Kidney (tissue), 14 donors: ENCODE measurements around the gene PITX2. TPM values are rescaled to one million over a fixed set of nuclear protein-coding genes. Genes with fewer than 3 reads are reported as not detected.

ENCODE experiments used
- DNase-seq, 5 donors: peaks; one replicate each; pipeline ENCODE4 v3.0.0-alpha.2; 2013 to 2020
- FAIRE-seq: peaks from 2 replicates; lab custom pipeline; 2012; peaks lifted over from hg19 to GRCh38; lab: Jason Lieb, UNC
- H3K27ac ChIP-seq, 2 donors: one replicate each; pipeline ENCODE4 v1.7.0; 2013; ENCODE audit warnings: low read depth in 2 of 2, low read length in 2 of 2, inconsistent platforms in 1 of 2
- H3K27me3 ChIP-seq: one replicate; pipeline ENCODE4 v1.7.1; 2013; ENCODE audit warnings: low read length, inconsistent platforms; ENCODE audit not compliant: control insufficient read depth, insufficient read depth
- H3K36me3 ChIP-seq, 3 donors: one replicate each; pipeline versions ENCODE4 v1.7.0 to v1.7.1; 2013; ENCODE audit warnings: low read length in 3 of 3, control low read depth in 1 of 3, inconsistent platforms in 1 of 3; ENCODE audit not compliant: insufficient read depth in 3 of 3, control insufficient read depth in 2 of 3
- H3K4me1 ChIP-seq, 3 donors: one replicate each; pipeline versions ENCODE4 v1.7.0 to v1.7.1; 2013; ENCODE audit warnings: low read length in 3 of 3, inconsistent platforms in 1 of 3, low read depth in 1 of 3; ENCODE audit not compliant: control insufficient read depth in 2 of 3, insufficient read depth in 2 of 3
- H3K4me3 ChIP-seq, 3 donors: one replicate each; pipeline versions ENCODE4 v1.7.0 to v1.8.1; 2013; ENCODE audit warnings: low read length in 3 of 3, control low read depth in 1 of 3, inconsistent platforms in 1 of 3
- H3K9ac ChIP-seq, 3 donors: one replicate each; pipeline versions ENCODE4 v1.7.0 to v1.7.1; 2013; ENCODE audit warnings: low read length in 3 of 3, control low read depth in 1 of 3, inconsistent platforms in 1 of 3
- H3K9me3 ChIP-seq, 3 donors: one replicate each; pipeline versions ENCODE4 v1.7.0 to v1.7.1; 2013; ENCODE audit warnings: low read length in 3 of 3, control low read depth in 1 of 3, inconsistent platforms in 1 of 3; ENCODE audit not compliant: control insufficient read depth in 2 of 3, insufficient read depth in 1 of 3
- intact Hi-C: fragments of 100-400 bp; cut with DNase I; formaldehyde crosslinking; loops from one replicate; pipeline ENCODE4 v1.11.1; 2022
- polyA plus RNA-seq: library from polyadenylated mRNA; stranded (reverse); fragments of 350-450 nt; fragmentation: Illumina TruSeq; extraction: RNeasy Lipid Tissue Mini Kit (QIAGEN cat#74804); gene quantifications from one replicate; pipeline ENCODE4 v1.2.3, GENCODE V29; 2014; ENCODE audit warnings: low read depth, low replicate concordance; ENCODE audit not compliant: insufficient read depth
- total RNA-seq: library from RNA; stranded (reverse); fragmentation: NEBNext Ultra II Directional; extraction: Animal tissue kit (Norgen Biotek cat#: 25700); gene quantifications from one replicate; pipeline ENCODE4 v1.2.1, GENCODE V29; 2021
- TF ChIP-seq, protein P1 (sequence below): IDR thresholded peaks from 3 replicates; pipeline ENCODE4 v1.5.1; 2012; ENCODE audit warnings: mild to moderate bottlenecking, moderate library complexity, borderline replicate concordance; ENCODE audit not compliant: insufficient read depth; ENCODE audit errors: extremely low read depth
- donor health status: control.
- donor health status: control.
- donor health status: control.
- donor health status: control.
- donor health status: control.
- donor health status: DM: yes; HTN: yes; CAD: no.
- donor health status: Normal renal cell carcinoma (clear cell type).

The PITX2 gene
- total and polyA plus RNA-seq, 2 donors from 2014 or later = 0.71 to 3.2 TPM

DNA sequence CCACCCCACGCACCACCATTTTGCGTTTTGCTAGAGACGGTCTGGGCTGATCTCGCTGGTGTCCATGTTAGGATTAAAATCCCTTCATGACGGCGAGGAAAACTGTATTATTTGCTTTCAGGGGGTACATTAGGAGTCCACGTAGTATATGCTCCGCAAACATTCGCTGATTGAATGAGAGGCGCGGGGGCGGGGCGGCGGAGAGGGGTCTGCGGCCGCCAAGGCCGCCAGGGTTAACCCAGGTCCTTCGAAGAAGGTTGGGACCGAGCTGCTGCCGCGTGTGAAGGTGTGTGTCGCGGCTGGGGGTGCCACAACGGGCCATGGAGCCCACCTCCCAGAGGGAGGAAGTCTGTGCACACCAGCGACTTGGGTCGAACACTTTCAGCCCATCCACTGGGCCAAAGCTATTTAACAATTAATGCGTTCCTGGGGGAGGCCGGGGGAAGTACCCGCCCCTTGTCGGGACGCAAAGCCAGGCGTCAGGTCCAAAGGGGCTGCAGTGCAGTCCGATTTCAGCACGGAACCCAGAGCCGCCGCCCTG lies 6.4 kb upstream of the PITX2 start:
- TF ChIP-seq, protein P1, sequence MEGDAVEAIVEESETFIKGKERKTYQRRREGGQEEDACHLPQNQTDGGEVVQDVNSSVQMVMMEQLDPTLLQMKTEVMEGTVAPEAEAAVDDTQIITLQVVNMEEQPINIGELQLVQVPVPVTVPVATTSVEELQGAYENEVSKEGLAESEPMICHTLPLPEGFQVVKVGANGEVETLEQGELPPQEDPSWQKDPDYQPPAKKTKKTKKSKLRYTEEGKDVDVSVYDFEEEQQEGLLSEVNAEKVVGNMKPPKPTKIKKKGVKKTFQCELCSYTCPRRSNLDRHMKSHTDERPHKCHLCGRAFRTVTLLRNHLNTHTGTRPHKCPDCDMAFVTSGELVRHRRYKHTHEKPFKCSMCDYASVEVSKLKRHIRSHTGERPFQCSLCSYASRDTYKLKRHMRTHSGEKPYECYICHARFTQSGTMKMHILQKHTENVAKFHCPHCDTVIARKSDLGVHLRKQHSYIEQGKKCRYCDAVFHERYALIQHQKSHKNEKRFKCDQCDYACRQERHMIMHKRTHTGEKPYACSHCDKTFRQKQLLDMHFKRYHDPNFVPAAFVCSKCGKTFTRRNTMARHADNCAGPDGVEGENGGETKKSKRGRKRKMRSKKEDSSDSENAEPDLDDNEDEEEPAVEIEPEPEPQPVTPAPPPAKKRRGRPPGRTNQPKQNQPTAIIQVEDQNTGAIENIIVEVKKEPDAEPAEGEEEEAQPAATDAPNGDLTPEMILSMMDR = no peak
- Histone ChIP-seq H3K9me3 (no peaks in the 10 kb centered on the region), H3K4me3 (no peak overlapping the region), H3K9ac (no peak overlapping the region), H3K27me3 (peaks cover 85% of the 10 kb centered on the region), H3K36me3 (no peaks in the 10 kb centered on the region), H3K27ac (no peak overlapping the region), H3K4me1 (peaks cover 0 to 12% (median 0%) of the 10 kb centered on the region in 3 donors)
- DNase-seq = peak in 2 of 5 donors; percentile 44 to 54
- no peak for FAIRE-seq
- intact Hi-C loops = no loop called here

DNA sequence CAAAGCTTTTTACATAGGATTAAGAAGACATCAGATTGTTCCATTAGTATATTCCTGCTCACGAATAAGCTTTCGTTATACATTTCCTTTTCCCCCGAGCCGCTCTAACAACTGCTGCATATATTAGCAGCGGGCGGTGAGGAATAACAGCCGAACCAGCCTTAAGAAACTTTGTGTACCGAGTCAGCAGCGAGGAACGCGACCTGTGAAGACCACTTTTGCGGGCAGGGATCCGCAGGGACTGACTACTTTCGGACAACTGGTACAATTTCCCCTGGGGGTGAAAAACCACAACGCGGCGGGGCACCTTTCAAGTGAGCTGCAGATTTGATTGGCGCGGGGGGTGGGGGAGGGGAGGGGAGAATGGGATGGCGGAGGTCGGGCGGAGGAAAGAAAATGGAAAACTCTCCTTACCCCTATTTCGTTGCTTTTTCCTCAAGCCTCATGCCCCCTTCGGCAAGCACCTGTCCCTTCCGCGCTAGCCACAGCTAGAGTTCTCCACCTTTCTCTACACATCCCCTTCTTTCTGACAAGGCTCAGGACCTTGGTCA lies 5.9 kb upstream of the PITX2 start:
- H3K4me3 ChIP-seq = no peak overlapping the region
- DNase-seq (peak; percentile 31 to 51 (median 46)), FAIRE-seq (no peak)
- H3K27ac ChIP-seq = no peak overlapping the region
- H3K9ac ChIP-seq = no peak overlapping the region
- TF ChIP-seq, protein P1 = no peak
- H3K36me3 ChIP-seq = no peaks in the 10 kb centered on the region
- intact Hi-C loops = no loop called here
- H3K27me3 ChIP-seq = peaks cover 86% of the 10 kb centered on the region
- no peaks in the 10 kb centered on the region for H3K9me3 ChIP-seq
- H3K4me1 ChIP-seq = peaks cover 0 to 12% (median 0%) of the 10 kb centered on the region in 3 donors

DNA sequence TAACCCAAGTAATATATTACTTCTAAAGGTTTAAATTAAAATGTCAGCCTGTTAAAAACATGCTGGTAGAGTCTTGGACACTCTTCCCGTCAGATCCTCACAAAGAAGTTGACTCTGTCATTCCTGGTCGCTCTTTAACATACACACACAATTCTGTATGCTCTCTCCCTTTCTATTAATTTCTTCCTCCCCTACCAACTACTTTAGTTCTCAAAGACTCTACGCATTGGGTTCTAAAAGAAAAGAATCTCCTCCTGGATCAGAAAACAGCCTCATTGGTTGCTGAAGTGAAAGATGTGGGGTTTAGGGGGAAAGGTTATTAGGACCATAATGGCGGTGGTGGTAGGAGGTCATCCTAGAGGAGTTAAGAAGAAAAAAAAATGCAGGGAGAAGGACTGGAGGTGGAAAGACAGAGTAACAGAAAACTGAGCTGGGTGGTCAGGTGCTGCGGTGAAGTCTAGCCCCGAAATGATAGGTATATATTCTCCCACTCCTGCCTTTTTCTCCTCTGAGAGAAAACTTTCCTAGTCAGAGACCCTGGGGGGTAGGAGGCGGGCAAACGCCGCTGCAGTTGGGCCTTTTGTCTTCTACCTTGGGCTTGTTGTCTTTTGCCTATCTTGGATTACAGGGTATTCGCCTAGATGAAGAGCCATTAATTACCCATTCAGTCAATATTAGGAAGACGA lies 5.2 kb upstream of the PITX2 start:
- DNase-seq (peak in 2 of 5 donors; percentile 11 to 36), FAIRE-seq (no peak)
- H3K27me3 ChIP-seq = peaks cover 86% of the 10 kb centered on the region
- no peaks in the 10 kb centered on the region for H3K9me3 ChIP-seq
- no peak overlapping the region for H3K4me3 ChIP-seq
- intact Hi-C loops = no loop called here
- H3K9ac ChIP-seq = no peak overlapping the region
- H3K4me1 ChIP-seq = peaks cover 0 to 12% (median 0%) of the 10 kb centered on the region in 3 donors
- no peaks in the 10 kb centered on the region for H3K36me3 ChIP-seq
- TF ChIP-seq, protein P1 = no peak
- H3K27ac ChIP-seq = no peak overlapping the region
